ENCODE data around the gene LANCL1. TPM values are rescaled to one million over a fixed set of nuclear protein-coding genes. Genes with fewer than 3 reads are reported as not detected.

LANCL1 gene
- total RNA-seq, 4 donors from 2014 or later = 32.1 to 39.2 (median 35.3) TPM

DNA sequence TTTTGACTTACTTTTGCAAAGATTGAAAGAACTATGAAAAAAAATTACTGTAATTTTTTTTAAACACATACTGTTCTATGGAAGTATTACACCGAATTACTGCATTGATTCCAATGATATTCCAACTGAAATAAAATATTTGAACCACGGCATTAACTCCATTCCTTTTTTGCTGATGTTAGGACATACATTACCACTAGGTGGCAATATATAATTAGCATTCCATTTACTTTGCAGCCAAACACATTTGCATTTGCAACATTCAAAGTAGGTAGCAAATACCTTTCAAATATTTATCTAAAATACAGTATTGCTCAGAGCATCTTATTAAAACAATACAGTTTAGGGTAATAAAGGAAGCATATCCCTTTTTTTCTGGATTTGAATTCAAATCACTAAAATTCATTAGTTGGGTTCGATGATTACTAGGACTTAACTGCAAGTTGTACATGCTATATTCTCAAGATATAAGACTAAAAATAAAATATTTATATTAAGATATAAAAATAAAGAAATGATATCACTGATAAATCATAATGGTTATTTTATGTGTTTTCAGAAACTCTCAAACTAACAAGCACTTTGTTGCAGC is 31.3 kb downstream of the LANCL1 start:
- TF ChIP-seq, protein P1, sequence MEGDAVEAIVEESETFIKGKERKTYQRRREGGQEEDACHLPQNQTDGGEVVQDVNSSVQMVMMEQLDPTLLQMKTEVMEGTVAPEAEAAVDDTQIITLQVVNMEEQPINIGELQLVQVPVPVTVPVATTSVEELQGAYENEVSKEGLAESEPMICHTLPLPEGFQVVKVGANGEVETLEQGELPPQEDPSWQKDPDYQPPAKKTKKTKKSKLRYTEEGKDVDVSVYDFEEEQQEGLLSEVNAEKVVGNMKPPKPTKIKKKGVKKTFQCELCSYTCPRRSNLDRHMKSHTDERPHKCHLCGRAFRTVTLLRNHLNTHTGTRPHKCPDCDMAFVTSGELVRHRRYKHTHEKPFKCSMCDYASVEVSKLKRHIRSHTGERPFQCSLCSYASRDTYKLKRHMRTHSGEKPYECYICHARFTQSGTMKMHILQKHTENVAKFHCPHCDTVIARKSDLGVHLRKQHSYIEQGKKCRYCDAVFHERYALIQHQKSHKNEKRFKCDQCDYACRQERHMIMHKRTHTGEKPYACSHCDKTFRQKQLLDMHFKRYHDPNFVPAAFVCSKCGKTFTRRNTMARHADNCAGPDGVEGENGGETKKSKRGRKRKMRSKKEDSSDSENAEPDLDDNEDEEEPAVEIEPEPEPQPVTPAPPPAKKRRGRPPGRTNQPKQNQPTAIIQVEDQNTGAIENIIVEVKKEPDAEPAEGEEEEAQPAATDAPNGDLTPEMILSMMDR (IDR thresholded peaks at IDR 0.05; ENCODE audit: low read depth) = no peak

DNA sequence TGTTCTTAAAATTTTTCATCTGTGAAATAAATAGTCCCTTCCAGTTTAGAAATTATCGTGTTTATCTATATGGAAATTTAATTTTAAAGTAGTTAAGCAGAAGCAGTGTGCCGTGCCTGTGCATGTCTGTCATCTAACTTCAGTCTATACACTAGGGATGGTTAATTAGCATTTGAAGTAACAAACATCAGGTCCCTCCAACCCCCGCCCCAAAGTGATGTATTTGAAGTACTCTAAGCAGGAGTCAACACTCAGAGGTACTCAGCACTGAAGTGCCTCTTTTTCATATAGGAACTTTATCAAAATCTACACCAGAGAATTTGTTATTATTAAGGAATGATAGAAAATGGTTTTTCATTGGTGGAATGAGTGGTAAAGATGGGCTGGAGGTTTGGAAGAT is 33.0 kb downstream of the LANCL1 start:
- TF ChIP-seq, protein P1 (IDR thresholded peaks at IDR 0.05; ENCODE audit: low read depth) = no peak

DNA sequence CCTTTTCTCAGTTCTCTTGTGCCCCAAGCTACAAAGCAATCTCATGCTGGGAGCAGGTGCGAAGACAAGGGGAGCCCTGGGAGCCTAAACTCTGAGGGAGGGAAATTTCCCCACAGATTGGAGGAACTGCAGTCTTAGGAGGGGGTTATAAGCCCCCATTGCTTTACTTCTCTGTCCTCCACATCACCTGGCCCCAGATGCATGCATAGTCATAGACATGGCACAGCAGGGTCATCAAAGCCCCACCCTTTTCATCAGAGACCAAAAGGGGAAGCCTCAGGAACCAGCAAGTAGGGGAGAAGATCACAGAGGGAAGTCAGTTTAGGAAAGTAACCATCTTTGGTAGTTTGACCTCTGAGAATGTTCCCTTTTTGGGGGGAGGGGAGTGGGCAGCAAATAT is 33.7 kb downstream of the LANCL1 start:
- TF ChIP-seq, protein P1 (IDR thresholded peaks at IDR 0.05; ENCODE audit: low read depth) = no peak

DNA sequence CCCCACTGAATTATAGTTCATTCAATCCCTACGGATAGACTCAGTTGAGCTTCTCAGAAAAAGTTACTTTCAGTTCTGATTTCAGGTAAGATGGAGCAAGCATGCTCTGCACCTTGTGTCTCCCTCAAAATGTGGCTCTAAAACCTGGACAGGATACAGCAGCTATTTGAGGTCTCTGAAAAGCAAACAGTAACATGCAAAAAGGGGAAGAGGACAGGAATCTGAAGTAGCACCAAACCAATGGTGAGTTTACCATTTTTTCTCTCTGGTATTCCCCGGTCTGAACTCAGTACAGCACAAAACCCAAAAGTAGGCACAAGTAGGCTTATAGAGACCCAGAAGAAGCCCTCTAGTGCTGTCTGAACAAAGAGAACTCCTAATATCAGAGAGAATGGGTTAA is 34.1 kb downstream of the LANCL1 start:
- TF ChIP-seq, protein P1 (IDR thresholded peaks at IDR 0.05; ENCODE audit: low read depth) = no peak

DNA sequence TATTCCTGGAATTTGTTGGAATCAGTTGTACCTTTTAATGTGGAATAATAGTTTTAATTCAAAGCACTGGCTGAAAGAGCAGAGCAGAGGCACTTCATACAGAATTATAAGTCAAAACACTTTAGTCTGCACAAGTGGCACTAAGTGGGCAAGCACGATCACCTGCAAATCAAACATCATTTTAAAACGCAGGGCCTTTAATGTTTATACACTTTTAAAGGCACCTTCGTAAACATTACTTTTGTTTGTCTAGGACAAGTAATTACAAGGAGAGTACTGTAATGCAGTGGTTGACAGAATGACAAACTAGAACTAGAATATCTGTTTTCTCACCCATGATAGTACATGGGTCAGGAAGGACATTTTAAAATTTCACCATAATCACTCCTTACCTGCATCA is 36.4 kb downstream of the LANCL1 start:
- TF ChIP-seq, protein P1 (IDR thresholded peaks at IDR 0.05; ENCODE audit: low read depth) = no peak

DNA sequence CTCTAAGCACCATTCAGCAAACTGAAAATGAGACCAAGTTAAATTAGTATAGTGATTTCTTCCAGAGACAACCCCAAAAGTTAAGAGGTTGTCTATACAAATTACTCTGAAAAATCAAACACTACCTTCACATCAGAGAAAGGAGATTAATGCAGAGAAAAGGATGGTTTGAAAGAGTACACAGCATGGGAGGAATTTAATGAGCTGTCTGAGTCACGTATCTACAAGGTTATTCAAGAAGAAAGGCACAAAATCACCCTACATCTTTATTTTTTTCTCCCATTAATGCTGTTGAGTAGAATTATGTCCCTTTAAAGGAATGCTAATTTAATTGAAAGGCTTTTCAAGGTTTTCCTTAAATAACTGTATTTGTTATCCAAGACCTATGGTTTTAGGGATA is 41.1 kb downstream of the LANCL1 start:
- TF ChIP-seq, protein P1 (IDR thresholded peaks at IDR 0.05; ENCODE audit: low read depth) = no peak

DNA sequence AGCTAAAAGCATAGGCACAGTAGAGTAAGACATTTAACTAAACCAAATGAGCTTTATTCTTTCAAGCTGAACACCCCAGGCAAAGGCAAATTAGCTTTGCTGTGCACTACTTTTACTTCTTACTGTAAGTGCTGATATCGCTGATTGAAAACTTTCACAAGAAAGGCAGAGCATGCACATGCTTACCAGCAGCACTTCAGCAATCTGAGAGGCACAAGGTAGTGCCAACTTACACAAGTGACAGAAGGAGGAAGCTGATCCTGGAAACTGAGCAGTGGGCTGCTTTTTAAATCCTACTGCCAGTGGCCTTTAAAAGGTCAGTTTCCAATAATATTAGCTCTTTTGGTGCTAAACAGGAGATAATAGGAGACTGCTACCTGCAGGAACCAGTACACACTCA is 43.9 kb downstream of the LANCL1 start:
- TF ChIP-seq, protein P1 (IDR thresholded peaks at IDR 0.05; ENCODE audit: low read depth) = no peak
